ENCODE measurements around the gene PHF14. TPM values are rescaled to one million over a fixed set of nuclear protein-coding genes. Genes with fewer than 3 reads are reported as not detected.
"Not testable (repeated sequence)": the region's sequence is repeated elsewhere in the genome, so short reads cannot be mapped to it uniquely, and the experiment has no call there.

Gene PHF14
- total RNA-seq, 1 donor from 2014 or later = 25.6 TPM

DNA sequence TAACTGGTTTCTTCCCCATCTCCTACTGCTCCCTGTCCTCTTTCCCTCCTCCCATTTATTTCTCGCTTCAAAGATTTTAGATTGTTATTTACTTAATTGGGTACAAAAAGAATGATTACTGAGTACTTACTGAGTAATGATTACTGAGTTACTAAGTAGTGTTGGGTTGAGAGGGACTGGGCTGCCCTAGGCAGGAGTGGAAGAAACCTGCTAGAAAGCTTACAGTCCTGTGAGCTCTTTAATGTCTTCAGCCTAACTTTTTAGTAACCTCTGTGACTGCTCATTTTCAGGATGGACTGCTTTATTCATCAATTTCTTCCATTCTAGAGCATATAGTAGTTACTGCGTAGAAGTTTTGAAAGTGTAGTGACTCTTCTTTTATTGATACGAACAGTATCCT is 7.6 kb downstream of the PHF14 start:
- DNase-seq (ENCODE audit: low read depth in 2 of 2) = no peak

GRCh38 chr7:10990748-10991147 is 17.1 kb downstream of the PHF14 start:
- not testable (repeated sequence) for DNase-seq (ENCODE audit: low read depth in 2 of 2)

DNA sequence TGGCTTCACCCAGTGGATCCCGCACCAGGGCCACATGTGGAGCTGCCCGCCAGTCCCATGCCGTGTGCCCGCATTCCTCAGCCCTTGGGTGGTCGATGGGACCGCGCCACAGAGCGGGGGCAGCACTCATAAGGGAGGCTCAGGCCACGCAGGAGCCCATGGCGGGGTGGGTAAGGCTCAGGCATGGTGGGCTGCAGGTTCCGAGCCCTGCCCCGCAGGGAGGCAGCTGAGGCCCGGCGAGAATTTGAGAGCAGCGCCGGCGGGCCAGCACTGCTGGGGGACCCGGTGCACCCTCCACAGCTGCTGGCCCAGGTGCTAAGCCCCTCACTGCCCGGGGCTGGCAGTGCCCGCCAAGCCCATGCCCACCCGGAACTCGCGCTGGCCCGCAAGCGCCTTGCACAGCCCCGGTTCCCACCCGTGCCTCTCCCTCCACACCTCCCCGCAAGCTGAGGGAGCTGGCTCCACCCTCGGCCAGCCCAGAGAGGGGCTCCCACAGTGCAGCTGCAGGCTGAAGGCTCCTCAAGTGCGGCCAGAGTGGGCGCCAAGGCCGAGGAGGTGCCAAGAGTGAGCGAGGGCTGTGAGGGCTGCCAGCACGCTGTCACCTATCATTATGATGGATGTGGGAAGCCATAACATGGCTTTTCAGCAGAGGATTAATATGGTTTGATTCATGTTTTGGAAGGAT is 22.0 kb downstream of the PHF14 start:
- not testable (repeated sequence) for DNase-seq (ENCODE audit: low read depth in 2 of 2)

- peak in 1 of 2 donors; percentile 0 for DNase-seq (ENCODE audit: low read depth in 2 of 2)
These were observed 25.5 kb downstream of the PHF14 start for GRCh38 chr7:10998996-10999757.

DNA sequence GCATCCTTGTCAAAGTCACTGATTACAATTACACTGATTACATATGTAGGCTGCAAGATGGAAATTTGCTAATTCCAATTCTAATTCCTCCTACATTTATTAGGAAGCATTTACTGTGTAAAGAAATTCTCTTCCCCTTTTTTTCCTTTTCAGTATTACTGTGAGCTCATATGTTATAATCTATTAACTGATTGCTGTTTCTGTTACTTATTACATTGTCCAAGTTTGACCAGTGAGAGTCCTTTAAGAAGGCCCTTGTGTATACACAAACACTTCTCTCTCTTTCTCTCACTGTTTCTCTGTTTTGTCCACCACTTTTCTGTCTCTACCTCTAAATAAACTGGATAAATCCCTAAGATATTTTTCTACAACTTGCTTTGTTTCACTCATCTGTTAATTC is 31.5 kb downstream of the PHF14 start:
- no peak for DNase-seq (ENCODE audit: low read depth in 2 of 2)

GRCh38 chr7:11006291-11006690 is 32.6 kb downstream of the PHF14 start:
- no peak for DNase-seq (ENCODE audit: low read depth in 2 of 2)

- DNase-seq (ENCODE audit: low read depth in 2 of 2) = no peak
These were observed 36.0 kb downstream of the PHF14 start for GRCh38 chr7:11009631-11010030.

GRCh38 chr7:11021468-11021867 is 47.8 kb downstream of the PHF14 start:
- no peak for DNase-seq (ENCODE audit: low read depth in 2 of 2)

GRCh38 chr7:11026452-11027359 is 53.0 kb downstream of the PHF14 start:
- no peak for DNase-seq (ENCODE audit: low read depth in 2 of 2)

GRCh38 chr7:11035661-11036060 is 62.0 kb downstream of the PHF14 start:
- peak; percentile 3 to 20 for DNase-seq (ENCODE audit: low read depth in 2 of 2)

DNA sequence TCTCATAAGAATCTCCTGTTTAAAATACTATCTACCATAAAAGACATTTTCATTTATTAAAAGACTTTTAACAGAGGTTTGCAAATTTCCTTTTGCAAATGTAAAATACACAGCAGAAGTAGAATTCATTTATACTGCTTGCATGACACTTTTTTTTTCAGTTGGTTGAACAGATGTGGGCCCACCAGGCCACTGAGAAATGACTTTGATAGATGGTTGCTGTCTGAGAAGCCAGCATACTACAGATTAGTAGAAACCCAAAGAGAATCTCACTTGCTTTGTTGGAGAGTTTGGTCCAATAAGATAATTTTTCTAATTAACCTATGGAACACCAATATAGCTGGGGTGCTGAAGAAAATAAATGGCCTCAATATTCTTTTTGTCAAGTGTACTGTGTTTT is 66.3 kb downstream of the PHF14 start:
- DNase-seq (ENCODE audit: low read depth in 2 of 2) = no peak

- DNase-seq (ENCODE audit: low read depth in 2 of 2) = no peak
These were observed 80.4 kb downstream of the PHF14 start for GRCh38 chr7:11054033-11054432.

DNA sequence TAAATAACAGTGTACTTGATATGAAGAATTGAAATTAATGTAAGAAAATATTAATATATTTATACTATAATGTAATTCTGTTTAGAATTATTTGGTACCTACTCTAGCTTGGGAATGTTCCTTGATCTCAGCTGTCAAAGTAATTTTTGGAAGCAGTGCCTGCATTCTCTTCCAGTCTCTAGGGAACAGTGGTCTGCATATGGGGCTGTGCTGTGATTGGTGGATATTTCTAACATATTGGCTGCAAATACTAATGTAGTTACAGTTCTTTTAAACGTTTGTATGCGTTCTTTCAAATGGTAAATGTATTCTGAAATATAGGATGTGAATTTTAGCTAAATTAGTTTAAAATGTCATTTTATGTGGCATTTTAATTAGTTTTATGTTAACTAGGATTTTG is 87.2 kb downstream of the PHF14 start:
- no peak for DNase-seq (ENCODE audit: low read depth in 2 of 2)

- no peak for DNase-seq (ENCODE audit: low read depth in 2 of 2)
These were observed 88.4 kb downstream of the PHF14 start for GRCh38 chr7:11062110-11062509.

DNA sequence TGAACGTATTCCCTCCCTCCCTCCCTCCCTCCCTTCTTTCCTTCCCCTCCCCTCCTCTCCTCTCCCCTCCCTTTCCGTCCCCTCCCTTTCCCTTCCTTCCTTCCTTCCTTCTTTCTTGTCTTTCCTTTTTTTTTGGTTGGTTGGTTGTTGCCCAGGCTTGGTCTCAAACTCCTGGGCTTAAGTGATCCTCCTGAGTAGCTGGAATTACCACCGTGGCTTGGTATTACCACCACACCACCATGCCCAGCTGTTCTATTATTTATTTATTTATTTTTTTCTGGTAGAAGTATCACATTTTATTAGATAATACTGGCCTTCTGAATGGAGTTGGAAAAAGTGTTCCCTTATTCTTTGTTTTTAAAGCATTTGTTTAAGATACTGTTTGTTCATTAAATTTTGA is 95.9 kb downstream of the PHF14 start:
- DNase-seq (ENCODE audit: low read depth in 2 of 2) = no peak

DNA sequence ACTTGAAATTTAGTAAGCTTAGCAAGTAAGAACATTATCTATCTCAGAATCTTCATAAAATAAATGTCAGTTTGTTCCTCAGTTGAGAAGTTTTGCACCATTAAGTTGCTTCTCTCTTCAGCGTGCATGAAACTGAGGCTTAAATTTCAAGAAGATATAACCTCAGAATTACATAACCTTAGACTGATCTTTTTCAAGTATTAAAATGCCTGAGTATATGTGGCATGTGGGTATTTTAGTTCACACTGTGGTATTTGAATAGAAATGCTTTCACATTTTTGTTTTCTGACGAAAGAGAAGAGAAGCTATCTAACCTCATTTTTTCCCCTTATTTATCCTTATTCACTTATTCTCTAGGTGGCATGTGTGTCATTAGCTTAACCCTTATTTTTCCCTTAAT is 104.1 kb downstream of the PHF14 start:
- DNase-seq (ENCODE audit: low read depth in 2 of 2) = no peak

GRCh38 chr7:11078247-11078834 is 104.7 kb downstream of the PHF14 start:
- no peak for DNase-seq (ENCODE audit: low read depth in 2 of 2)

GRCh38 chr7:11079907-11080306 is 106.2 kb downstream of the PHF14 start:
- no peak for DNase-seq (ENCODE audit: low read depth in 2 of 2)

DNA sequence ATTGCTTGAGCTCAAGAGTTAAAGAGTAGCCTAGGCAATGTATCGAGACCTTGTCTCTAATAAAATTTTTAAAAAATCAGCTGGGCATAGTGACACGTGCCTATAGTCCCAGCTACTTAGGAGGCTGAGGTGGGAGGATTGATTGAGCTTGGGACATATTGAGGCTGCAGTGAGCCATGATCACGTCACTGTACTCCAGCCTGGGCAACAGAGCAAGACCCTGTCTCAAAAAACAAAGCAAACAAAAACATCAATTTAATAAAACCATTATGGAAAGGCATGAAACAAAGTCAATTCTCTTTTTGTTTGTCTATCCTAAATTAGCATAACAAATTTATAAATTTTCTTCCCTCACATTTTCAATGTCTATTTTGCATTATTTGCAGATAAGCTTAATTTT is 108.4 kb downstream of the PHF14 start:
- DNase-seq (ENCODE audit: low read depth in 2 of 2) = no peak

- no peak for DNase-seq (ENCODE audit: low read depth in 2 of 2)
These were observed 109.0 kb downstream of the PHF14 start for GRCh38 chr7:11082552-11083213.

- DNase-seq (ENCODE audit: low read depth in 2 of 2) = no peak
These were observed 109.5 kb downstream of the PHF14 start for GRCh38 chr7:11083214-11083568.

Measured in lung microvascular endothelial cell (primary cell).